HG03565 (cell line): ENCODE measurements around the gene LYAR.
"Not testable (repeated sequence)": the region's sequence is repeated elsewhere in the genome, so short reads cannot be mapped to it uniquely, and the experiment has no call there.

ENCODE experiments used
- ATAC-seq: cut with Tn5 transposase; IDR thresholded peaks from one replicate; pipeline ENCODE4 v1.9.1; 2021; ENCODE audit warnings: mild to moderate bottlenecking, moderate library complexity; ENCODE audit not compliant: unreplicated experiment

LYAR gene

DNA sequence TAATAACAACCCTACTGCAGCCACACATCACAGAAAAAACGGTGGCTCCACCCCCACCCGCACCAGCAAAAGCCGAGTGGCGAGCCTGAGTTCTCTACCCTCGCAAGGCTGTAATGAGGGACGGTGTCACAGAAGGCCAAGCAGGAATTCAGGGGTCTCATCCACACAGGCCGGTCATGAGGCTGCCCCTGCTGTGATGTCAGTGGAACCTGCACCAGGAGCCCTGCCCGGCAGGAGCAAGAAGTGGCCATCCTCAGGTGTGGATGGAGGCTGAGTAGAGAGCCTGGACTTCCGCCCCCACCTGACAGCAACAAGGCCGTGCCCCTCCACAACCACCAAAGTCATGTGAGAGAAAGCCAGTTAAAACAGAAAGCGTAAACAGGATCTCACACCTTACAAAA lies 20.6 kb downstream of the LYAR start:
- no peak for ATAC-seq

DNA sequence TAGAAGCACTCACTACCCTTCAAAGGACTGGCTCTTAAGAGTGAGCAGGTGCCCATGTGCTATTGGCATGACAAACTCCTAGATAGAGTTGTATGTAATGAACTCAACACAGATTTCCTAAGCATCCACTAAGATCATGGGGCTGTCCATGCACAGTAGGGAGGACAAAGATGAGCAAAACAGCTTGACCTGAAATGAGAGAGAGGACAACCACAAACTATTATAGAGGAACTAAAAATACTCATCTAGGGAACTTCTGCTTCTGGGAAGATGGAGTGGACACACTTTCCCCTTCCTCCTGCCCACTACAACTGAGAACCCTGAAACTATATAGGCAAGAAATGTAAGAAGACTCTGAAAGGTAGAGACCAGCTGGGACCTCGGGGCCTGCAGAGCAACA lies 21.2 kb downstream of the LYAR start:
- ATAC-seq, result no peak

DNA sequence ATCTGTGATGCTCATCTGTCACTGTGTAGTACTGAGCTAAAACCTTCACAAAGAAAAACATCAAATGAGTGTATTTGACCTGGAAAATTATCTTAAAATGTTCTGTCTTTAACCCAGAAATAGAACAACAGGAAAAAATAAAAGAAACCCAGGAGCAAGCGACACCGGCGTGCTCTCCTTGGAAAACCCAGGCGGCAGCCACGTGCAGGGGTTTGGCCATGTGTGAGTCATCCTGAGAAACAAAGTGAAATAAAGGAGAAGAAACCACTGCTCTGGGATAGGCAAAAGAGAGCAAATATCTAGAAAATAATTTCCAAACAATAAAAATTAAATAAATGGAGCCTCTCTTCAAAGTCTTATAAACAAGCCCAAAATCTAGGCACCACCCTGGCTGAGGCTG lies 22.0 kb downstream of the LYAR start:
- ATAC-seq, result no peak

DNA sequence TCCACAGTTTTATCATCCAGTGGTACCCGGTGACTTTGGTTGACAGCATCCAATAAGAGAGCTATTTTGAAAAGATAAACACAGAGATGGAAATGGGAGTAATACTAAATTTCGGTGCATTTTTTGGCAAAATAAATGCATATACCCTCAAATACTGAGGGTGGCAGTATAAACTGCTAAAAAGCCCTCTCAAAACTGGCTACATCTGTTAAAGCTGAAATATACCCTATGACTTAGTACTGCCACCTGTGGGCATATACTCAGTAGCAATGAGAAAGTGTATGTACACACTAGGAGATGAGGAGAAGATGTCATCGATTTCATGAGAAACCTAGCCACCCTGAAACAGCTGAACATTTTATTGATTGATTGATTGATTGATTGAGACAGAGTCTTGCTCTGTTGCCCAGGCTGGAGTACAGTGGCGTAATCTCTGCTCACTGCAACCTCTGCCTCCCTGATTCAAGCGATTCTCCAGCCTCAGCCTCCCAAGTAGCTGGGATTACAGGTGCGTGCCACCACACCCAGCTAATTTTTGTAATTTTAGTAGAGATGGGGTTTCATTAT lies 29.7 kb downstream of the LYAR start:
- ATAC-seq, result no peak

DNA sequence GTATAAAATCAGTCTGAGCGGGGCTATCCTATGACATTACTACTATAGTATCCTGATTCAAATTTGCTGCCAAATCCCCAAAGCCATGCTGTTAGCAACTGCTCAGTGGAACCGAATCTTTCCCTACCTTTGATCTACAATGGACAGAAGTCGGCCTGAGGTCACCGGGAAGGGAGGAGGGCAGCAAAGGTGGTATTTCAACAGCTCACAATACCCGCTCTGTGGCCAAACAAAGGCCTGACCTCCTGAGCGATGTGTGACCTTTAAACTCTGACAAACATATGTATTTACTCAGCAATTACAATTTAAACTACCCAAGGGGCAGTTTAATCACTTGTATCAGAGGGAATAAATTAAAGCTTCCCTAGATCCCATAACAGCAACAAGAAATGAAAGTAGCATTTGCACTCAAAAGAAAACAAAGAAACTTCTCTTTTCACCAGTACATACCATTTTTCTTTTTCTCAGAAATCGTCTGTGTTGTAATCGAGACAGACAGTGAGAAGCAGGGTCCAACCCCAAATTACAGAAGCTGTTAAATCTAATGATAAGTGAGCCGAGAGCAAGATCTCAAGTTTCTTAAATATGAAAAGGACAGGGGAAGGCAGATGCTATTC lies 30.4 kb downstream of the LYAR start:
- no peak for ATAC-seq

DNA sequence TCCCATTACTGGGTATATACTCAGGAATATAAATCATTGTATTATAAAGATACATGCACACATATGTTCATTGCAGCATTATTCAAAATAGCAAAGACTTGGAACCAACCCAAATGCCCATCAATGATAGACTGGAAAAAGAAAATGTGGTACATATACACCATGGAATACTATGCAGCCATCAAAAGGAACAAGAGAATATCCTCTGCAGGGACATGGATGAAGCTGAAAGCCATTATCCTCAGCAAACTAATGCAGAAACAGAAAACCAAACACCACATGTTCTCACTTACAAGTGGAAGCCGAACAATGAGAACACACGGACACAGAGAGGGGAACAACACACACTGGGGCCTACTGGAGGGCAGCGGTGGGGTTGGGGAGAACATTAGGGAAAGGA lies 32.2 kb downstream of the LYAR start:
- ATAC-seq, result not testable (repeated sequence)

DNA sequence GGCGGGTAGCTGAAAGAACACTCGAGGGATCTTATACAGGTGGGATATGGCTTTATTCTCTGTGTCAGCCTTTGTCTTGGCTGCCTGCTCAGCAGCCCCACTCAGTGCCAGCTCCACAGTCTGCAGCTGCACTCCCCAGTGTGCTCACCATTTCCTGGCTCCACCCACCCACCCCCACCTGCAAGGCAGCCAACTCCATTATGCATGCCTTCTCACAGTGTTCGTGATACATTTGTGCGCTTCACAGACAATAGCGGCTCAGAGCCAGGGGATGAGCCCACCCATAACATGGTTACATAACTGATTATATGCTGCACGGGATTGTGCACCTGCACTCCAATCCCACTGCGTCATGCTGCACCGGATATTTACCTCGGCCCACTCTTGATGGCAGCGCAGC lies 33.2 kb downstream of the LYAR start:
- no peak for ATAC-seq

DNA sequence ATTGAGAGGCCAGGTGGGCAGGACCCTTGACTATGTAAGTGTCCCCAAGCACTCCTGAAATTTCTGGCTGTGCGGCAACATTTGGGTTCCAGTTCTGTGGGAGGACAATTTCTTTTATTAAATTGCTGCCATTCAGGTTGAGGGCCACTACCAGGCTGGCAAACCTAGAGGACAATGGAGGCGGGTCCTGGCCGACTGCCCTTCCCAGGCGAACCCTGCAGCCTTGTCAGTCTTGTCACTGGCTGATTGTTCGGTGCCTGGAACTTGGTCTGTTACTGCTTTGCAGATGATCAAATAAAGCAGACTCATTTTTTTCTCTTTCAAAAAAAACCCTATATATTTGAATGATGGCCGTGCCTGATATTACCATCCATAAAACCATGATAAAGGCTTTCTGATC lies 35.3 kb downstream of the LYAR start:
- no peak for ATAC-seq

DNA sequence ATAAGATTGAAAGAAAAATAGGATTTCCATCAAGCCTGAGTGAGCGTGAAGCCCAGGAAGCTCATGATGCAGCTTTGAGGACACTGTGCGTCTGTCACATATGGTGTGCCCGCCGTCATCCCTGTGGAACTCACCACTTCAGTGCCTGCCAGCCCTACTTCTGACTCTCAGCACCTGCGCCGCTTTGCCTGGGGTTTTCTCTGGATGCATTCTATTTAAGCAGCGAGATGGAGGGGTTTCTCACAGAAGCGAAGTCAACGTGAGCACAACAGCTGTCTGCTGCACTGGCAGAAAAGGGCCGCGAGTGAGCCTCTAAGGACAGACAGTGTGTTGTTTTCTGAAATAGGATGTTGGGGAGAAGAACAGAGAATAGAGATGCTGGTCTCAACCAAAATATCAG lies 35.8 kb downstream of the LYAR start:
- ATAC-seq, result no peak

DNA sequence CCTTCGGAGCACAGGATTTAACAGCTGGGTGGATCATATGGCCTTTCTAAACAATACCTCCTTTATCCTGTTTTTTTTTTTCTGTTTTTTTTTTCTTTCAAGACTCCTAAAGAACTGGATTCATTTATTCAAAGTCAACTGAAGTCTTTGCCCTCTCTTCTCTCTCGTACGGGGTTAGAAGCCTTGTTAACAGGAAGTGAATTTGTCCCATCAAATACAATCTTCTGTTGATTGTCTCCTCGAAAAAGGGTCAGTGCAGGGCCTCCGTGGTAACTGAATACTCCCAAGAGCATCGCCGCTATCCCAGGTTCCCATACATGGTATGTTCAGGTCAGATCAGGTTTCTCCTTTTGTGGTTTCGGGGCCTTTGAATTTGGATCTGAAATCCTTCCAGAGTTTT lies 40.1 kb downstream of the LYAR start:
- no peak for ATAC-seq

DNA sequence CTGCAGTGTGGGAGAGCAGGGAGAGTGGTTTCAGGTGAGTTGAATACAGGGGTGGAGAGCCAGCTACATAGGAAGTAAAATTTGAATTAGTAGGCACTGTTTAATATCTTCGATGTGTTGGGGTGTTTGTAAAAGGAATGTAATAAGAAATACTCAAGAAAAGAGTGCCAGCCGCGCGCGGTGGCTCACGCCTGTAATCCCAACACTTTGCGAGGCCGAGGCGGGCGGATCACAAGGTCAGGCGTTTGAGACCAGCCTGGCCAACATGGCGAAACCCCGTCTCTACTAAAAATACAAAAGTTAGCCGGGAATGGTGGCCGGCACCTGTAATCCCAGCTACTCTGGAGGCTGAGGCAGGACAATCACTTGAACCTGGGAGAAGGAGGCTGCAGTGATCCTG lies 40.6 kb downstream of the LYAR start:
- ATAC-seq, result not testable (repeated sequence)

DNA sequence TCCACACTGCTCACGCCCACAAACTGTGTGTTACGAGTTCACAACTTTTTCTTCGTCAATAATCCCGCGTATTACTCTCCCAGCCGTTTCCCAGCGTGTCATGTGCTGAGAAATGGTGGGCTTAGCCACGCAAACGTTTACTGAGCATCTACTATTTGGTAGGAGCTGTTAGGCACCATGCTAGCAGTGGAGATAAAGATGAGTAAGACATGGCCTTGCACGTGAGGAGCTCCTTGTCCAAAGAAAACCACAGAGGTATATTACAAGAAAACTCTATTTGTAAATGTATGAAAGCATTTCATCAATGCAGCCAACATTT lies 41.1 kb downstream of the LYAR start:
- no peak for ATAC-seq

DNA sequence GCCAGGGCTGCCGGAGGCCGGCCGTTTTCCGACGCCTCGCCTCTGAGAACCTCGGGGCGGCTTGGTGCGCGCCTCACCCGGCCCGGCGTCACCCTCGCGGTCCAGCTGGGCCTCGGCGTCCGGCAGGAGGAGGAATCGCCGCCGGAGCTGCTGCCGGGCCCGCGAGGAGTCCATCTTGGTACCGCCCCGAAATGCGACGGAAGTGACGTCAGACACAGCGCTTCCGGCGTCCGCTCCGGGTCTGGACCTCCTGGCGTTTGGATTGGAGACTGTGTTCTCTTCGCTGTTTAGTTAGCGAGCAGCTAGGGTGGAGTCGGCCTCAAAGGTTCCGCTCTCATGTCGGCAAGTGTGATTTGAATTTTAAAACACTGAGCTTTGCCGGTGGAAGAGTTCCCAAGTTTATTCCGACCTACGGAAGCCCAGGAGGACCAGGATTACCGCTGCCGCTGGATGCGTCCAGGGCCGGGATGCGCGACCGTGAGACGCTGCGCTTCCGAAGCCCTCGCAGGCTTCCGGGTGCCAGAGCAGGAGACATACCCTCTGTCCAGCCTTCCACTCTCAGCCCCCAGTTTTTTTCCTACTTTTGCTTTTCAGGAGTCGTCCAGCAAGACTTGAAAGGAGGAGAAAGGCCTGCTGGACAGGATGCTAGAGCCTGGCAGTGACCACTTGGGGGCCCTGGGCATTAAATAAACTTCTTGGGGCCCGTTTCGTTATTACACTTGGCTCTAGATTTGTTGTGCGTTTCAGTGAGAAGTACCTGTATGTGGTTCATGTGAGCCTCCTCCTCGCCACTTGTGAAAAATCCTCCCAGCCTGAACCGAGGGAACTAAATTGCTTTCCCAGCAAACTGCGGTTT lies 41.7 kb downstream of the LYAR start, which contains the start of gene TMEM128:
TSS of gene TMEM128 (minus strand) at position 195 of the 856 bp plus-strand sequence. CDS start at position 174, 21 bp downstream.
- peak; percentile 95 for ATAC-seq

DNA sequence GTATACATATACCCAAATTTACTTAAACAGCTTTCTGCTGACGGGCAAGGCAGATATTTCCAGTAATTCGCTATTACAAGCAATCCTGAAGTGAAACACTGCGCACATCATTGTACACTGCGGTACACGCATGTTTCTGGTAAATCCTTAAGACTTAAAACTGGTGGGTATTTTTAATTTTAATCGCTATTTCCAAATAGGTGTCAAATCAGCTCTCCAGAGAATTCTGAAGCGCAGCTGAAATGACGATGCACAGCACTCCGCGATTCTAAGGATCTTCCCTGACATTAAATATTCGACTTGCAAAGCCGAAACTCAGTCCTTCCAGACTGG lies 42.3 kb downstream of the LYAR start:
- peak; percentile 3 for ATAC-seq

DNA sequence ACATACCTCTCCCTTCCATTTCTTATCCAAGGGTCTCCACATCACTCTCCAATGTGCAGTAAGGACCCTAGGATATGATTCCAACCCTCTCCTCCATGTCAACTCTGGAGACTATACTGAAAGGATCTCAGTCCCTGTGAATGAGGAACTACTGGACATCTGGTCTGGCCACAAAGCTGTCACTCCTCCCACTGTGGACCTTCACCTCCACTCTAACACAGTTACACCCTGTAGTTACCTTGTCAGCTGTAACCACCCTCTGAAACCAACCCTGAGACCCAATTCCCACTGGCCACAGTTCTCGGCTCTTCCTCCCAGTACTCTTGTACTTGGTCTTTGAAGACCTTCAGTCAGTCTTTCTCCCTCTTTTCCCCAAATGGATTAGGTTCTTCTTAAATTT lies 44.8 kb downstream of the LYAR start:
- ATAC-seq, result no peak

DNA sequence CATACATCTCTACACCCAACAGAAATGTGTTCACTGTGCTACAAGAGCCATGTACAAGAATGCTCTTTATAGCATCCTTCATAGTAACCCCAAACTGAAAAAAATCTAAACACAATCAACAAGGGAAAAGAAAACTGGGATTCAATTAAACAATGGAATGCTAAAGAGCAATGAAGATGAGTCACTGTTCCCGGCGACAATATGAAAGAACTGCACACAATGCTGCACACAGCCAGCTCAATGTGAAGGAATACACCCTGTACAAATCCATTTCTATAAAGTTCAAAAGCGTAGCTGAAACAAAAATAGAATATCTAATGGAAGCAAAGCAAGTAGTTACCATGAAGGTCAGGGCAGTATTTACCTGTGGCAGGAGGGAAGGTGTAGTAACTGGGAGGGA lies 50.4 kb downstream of the LYAR start:
- not testable (repeated sequence) for ATAC-seq

DNA sequence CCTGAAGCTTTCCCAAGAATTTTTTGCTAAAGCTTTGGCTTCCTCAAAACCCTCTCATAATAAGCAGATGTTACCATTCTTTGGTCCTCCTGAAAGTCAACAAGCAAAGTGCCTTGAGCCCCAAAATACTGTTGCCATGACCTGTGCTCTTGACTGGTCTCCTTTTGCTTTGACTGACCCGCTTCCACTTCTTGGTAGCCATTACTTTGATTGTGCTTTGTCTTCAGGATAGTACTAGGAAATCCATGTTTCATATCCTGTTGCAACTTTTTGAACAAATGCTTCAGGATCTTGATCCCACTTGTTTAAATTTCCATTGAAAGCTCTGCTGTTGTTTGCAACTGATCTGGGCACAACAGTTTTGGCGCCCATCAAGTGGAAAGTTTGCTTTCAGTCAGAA lies 56.3 kb downstream of the LYAR start:
- no peak for ATAC-seq

DNA sequence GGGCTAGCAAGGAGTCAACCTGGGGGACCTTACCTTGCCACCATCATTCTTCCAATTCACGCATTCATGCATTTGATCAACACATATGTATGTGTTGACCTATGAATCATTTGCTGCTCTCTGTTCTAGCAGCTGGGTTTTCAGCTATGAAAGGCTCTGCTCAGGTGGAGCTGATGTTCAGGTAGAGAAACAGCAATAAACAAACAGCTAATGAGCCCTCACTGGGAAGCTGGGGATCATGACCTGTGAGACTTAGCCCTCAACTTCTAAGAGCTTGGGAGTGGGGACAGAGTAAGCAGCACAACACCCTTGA lies 61.6 kb downstream of the LYAR start:
- no peak for ATAC-seq

DNA sequence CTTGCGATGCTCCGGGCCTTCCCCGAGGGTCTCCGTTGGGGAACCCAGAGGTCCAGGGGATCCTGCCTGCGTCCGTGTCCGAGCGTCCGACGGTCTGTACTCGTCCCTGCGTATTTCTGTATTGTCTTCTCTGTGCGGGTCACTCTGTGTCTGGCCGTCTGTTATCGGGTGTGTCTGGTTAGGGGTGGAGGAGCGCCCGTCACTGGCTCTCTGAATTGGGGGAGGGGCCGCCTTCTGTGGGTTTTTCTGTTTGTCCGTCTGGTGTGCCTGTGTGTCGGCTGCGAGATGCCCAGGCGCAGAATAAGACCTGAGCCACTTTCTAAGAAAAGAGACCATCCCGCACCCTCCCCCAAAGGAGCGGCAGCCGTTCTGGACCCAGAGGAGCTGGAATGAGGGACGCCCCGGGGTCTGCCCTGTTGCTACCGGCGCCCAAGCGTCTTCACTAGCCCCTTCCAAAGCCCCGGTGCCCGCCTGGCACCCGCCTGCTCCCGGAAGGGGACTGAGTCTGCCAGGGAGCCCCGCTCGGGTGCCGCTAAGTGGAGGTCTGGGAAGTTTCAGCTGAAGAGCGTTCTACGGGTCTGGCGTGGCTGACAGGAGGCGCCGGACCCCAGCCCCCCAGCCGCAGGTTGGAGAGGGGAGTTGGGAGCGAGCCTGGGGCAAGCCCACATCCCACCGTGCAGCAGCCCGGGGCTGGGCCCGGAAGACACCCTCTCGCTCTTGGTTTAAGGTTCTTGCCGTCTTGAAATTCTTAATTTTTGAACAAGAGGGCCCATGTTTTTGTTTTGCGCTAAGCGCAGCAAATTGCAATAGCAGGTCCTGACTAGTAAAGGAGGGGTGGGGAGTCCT lies 62.2 kb downstream of the LYAR start:
- ATAC-seq, result no peak

DNA sequence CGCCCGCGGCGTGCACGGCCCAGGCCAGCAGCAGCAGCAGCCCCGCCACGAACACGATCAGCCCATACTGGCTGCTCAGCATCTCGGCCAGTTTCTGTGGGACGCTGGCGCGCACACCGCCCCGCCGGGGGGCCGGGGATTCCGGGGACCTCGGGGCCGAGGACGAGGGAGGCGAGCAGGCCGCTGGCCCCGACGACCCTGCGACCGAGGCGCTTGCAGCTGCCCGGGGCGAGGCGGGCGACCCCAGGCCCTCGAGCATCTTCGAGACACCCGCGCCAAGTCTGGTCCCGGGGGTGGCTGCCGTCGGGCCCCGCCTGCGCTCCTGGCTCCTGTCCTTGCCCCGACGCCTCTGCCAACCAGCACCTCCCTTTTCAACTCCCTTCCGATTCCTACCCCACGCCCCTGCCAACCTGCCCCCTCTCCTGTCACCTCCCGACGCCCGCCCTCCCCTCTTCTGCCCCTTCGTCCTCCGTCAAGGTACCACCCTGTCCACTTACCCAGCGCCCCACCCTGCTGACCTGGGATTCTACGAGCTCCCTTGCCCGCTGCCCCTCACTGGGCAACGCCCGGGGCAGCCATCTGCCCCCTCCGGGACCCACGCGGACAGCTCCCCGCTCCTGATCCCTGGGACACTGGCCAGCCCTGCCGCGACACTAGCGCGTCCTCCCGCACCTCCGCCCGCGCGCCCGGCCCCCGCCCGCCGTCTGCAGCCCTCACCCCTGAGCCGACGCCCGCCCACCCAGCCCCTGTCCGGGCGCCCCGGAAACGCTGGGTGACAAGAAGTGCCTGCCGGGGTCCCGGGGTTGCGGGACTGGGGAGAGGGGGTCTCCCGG lies 63.1 kb downstream of the LYAR start, which contains the start of gene OTOP1:
TSS of gene OTOP1 (minus strand) at position 324 of the 833 bp plus-strand sequence. CDS start at position 259, 65 bp downstream.
- no peak for ATAC-seq
